ENCODE results near the gene ZMIZ1.

DNA sequence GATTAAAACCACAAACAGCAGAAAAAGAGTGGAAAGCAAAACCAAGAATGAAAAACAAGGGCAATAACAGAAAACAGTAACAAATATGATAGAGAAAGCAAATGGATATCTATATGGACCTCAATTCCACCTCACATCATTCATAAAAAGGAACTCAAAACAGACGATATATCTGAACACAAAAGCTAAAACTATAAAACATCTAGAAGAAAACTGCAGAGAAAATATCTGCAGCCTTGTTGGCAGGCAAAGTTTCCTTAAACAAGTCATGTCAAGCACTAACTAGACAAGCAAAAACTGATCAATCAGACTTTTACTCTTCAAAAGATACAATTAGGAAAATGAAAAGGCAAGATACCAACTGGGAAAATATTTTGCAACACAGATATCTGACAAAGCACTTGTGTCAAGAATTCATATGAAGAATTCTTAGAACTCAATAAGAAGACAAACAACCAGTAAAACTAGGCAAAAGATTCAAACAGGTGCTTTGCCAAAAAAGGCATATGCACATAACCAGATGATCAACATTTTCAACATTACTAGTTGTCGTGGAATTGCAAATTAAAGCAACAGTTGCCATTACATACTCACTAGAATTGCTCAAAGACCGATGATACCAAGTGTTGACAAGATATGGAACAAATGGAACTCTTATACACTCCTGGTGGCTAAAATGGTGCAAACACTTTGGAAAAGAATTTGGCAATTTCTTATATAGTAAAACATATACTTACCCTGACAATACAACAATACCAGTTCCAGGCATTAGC is 25.9 kb upstream of the ZMIZ1 start:
- TF ChIP-seq ZNF274 (IDR thresholded peaks at IDR 0.05; ENCODE audit: low read depth, low read length) (no peak), YY1 (IDR thresholded peaks at IDR 0.05; ENCODE audit: insufficient read depth, insufficient read length) (no peak), SUZ12 (IDR thresholded peaks at IDR 0.05; ENCODE audit: extremely low read depth, insufficient read depth, insufficient read length) (no peak)

Measured in NT2/D1 (cell line).